Bronchial epithelial cell (primary cell): ENCODE measurements around the gene HIGD1C. TPM values are rescaled to one million over a fixed set of nuclear protein-coding genes. Genes with fewer than 3 reads are reported as not detected.
"Not testable (repeated sequence)": the region's sequence is repeated elsewhere in the genome, so short reads cannot be mapped to it uniquely, and the experiment has no call there.

Source experiments
- DNase-seq: peaks from one replicate; pipeline ENCODE4 v3.0.0-alpha.2; 2010; ENCODE audit warnings: low read depth
- FAIRE-seq: peaks from 2 replicates; lab custom pipeline; 2011; peaks lifted over from hg19 to GRCh38; lab: Jason Lieb, UNC
- H3K27me3 ChIP-seq: 2 replicates; pipeline ENCODE4 v1.5.1; 2011; ENCODE audit warnings: low read length; ENCODE audit not compliant: control insufficient read depth, insufficient read depth
- H3K36me3 ChIP-seq: 2 replicates; pipeline ENCODE4 v1.5.1; 2011; ENCODE audit warnings: low read length; ENCODE audit not compliant: control insufficient read depth, insufficient read depth
- H3K4me3 ChIP-seq: 2 replicates; pipeline ENCODE4 v1.5.1; 2011; ENCODE audit warnings: mild to moderate bottlenecking, low read depth, low read length, control low read depth
- CTCF ChIP-seq: IDR thresholded peaks from 2 replicates; pipeline ENCODE4 v1.5.1; 2011; ENCODE audit warnings: mild to moderate bottlenecking, moderate library complexity, low read length, control low read depth, inconsistent platforms; ENCODE audit not compliant: insufficient read depth, severe bottlenecking
- total RNA-seq: library from RNA; depleted of rRNA; stranded (reverse); fragments of >200 nt; gene quantifications from 2 replicates; pipeline ENCODE4 v1.2.1, GENCODE V29; 2014

HIGD1C gene
- total RNA-seq, 1 donor from 2014 or later, result not detected

GRCh38 chr12:50949801-50950302, 2.5 kb upstream of the HIGD1C start:
- no peak overlapping the region for H3K4me3 ChIP-seq
- H3K36me3 ChIP-seq, result no peaks in the 10 kb centered on the region
- H3K27me3 ChIP-seq, result no peaks in the 10 kb centered on the region
- TF ChIP-seq CTCF, result no peak
- FAIRE-seq (no peak), DNase-seq (no peak)

- no peaks in the 10 kb centered on the region for H3K27me3 ChIP-seq
- H3K4me3 ChIP-seq, result no peak overlapping the region
- no peaks in the 10 kb centered on the region for H3K36me3 ChIP-seq
- DNase-seq (no peak), FAIRE-seq (no peak)
- TF ChIP-seq CTCF, result no peak
These were observed 1.2 kb upstream of the HIGD1C start for GRCh38 chr12:50951112-50951511.

- no peak for DNase-seq
- no peak overlapping the region for H3K4me3 ChIP-seq
- H3K36me3 ChIP-seq, result no peaks in the 10 kb centered on the region
- TF ChIP-seq CTCF, result no peak
- no peak for FAIRE-seq
- H3K27me3 ChIP-seq, result no peaks in the 10 kb centered on the region
These were observed 703 bp downstream of the HIGD1C start for GRCh38 chr12:50953047-50953446.

- DNase-seq, H3K27me3 ChIP-seq, H3K4me3 ChIP-seq, FAIRE-seq, H3K36me3 ChIP-seq: not testable (repeated sequence)
These were observed 2.4 kb downstream of the HIGD1C start for GRCh38 chr12:50954789-50955188.

GRCh38 chr12:50955288-50955687, 2.9 kb downstream of the HIGD1C start:
- Histone ChIP-seq H3K27me3 (no peaks in the 10 kb centered on the region), H3K36me3 (no peaks in the 10 kb centered on the region), H3K4me3 (no peak overlapping the region)
- DNase-seq, result no peak
- no peak for TF ChIP-seq CTCF
- no peak for FAIRE-seq

GRCh38 chr12:50955697-50956096, 3.4 kb downstream of the HIGD1C start:
- no peak for TF ChIP-seq CTCF
- no peaks in the 10 kb centered on the region for H3K27me3 ChIP-seq
- H3K4me3 ChIP-seq, result no peak overlapping the region
- no peak for DNase-seq
- no peak for FAIRE-seq
- no peaks in the 10 kb centered on the region for H3K36me3 ChIP-seq
